Stimulated activated CD4-positive, alpha-beta T cell treated with anti-CD3 and anti-CD28 coated beads, Interleukin-1b, Interleukin-23, amount 100 ng/mL, for 1 hour (primary cell): ENCODE measurements around the gene TTLL1.
"Not testable (repeated sequence)": the region's sequence is repeated elsewhere in the genome, so short reads cannot be mapped to it uniquely, and the experiment has no call there.

Source experiments
- DNase-seq, 2 donors: peaks; one replicate each; pipeline ENCODE4 v3.0.0-alpha.2; 2020; ENCODE audit warnings: low read depth in 2 of 2

Gene TTLL1

GRCh38 chr22:43110444-43110926, 21.3 kb upstream of the TTLL1 start, which contains the start of gene BIK:
Gene BIK (plus strand): TSS chr22:43110750. CDS start chr22:43124023, 13,273 bp downstream.
- DNase-seq = peak in 1 of 2 donors; percentile 16

- DNase-seq = no peak
These were observed 20.8 kb upstream of the TTLL1 start for GRCh38 chr22:43109921-43110443.

- no peak for DNase-seq
These were observed 20.3 kb upstream of the TTLL1 start for GRCh38 chr22:43109511-43109910.

- no peak for DNase-seq
These were observed 17.1 kb upstream of the TTLL1 start for GRCh38 chr22:43106302-43106701.

- DNase-seq = not testable (repeated sequence)
These were observed 15.8 kb upstream of the TTLL1 start for GRCh38 chr22:43104950-43105349.

GRCh38 chr22:43104056-43104625, 14.9 kb upstream of the TTLL1 start:
- DNase-seq = not testable (repeated sequence)

- no peak for DNase-seq
These were observed 12.1 kb upstream of the TTLL1 start for GRCh38 chr22:43101306-43101705.

- no peak for DNase-seq
These were observed 11.0 kb upstream of the TTLL1 start for GRCh38 chr22:43100225-43100624.

- DNase-seq = no peak
These were observed 9.9 kb upstream of the TTLL1 start for GRCh38 chr22:43099095-43099494.

GRCh38 chr22:43098356-43098755, 9.2 kb upstream of the TTLL1 start:
- DNase-seq = no peak

GRCh38 chr22:43096420-43096819, 7.2 kb upstream of the TTLL1 start:
- no peak for DNase-seq

- DNase-seq = no peak
These were observed 5.4 kb upstream of the TTLL1 start for GRCh38 chr22:43094551-43094950.

GRCh38 chr22:43094085-43094484, 4.9 kb upstream of the TTLL1 start:
- no peak for DNase-seq

GRCh38 chr22:43092085-43092484, 2.9 kb upstream of the TTLL1 start:
- DNase-seq = no peak

GRCh38 chr22:43090130-43090789, 1.1 kb upstream of the TTLL1 start:
- no peak for DNase-seq

- no peak for DNase-seq
These were observed 586 bp downstream of the TTLL1 start for GRCh38 chr22:43088627-43088983.

GRCh38 chr22:43085658-43086606, 3.3 kb downstream of the TTLL1 start:
- no peak for DNase-seq

GRCh38 chr22:43081968-43082367, 7.2 kb downstream of the TTLL1 start:
- DNase-seq = no peak

- no peak for DNase-seq
These were observed 8.6 kb downstream of the TTLL1 start for GRCh38 chr22:43080616-43081015.

GRCh38 chr22:43079742-43080141, 9.4 kb downstream of the TTLL1 start:
- DNase-seq = no peak

- DNase-seq = no peak
These were observed 10.7 kb downstream of the TTLL1 start for GRCh38 chr22:43078522-43078921.
